ENCODE data around the gene TELO2.

Gene TELO2

DNA sequence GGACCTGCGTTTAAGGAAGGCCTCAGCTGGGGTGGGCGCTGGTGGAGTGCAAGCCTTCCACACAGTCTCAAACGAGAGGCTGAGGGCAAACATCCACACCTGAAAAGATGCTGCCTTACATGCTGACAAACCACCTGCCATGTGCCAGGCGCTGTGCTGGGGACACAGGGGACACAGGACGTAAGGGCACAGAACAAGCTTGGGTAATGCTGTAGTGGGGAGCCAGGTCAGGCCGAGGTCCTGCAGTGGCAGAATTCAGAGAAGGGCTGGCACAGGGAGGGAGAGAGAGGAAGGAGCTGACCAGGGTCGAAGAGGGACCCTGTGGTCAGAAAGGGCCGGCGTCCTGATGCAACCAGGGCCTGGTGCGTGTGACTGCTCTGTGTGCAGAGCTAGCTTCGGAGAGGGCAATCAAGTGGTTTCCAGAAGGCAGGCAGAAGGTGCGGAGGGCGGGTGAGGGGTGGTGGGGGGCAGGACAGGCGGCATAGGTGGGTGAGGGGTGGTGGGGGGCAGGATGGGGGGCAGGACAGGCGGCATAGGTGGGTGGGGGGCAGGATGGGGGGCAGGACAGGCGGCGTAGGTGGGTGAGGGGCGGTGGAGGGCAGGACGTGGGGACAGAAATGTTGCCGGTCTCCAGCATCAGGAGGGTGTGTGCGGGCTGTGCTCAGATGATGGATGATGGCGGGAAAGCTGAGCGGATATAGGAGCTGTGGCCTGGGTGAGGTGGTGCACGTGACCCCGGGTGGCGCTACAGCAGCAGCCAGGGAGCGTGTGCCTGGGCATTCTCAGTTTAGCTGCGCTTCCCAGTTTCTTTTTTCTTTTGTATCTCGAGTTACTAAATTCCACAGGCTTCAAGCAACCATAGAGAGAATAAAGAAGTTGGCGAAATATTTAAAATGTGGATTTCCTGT, 18.8 kb downstream of the TELO2 start:
- Histone ChIP-seq H3K14ac (ENCODE audit: low read length in 2 of 2) (no peak overlapping the region), H2BK5ac (ENCODE audit: low read depth, low read length, poor library complexity, severe bottlenecking) (no peak overlapping the region), H3K18ac (ENCODE audit: low read depth in 1 of 2, low read length in 2 of 2) (no peak overlapping the region), H3K9me3 (ENCODE audit: control insufficient read depth, low read length) (peaks cover 9% of the 10 kb centered on the region), H2AK5ac (ENCODE audit: low read length, severe bottlenecking) (no peak overlapping the region), H3K79me1 (replicated peaks; ENCODE audit: low read length, poor library complexity, severe bottlenecking) (peaks cover 6% of the 10 kb centered on the region), H3K4ac (ENCODE audit: low read depth in 1 of 2, low read length in 2 of 2) (no peak overlapping the region), H4K8ac (ENCODE audit: low read length) (no peak overlapping the region), H3K27me3 (ENCODE audit: control insufficient read depth in 1 of 2, insufficient read depth in 1 of 2, low read length in 2 of 2) (no peaks in the 10 kb centered on the region), H3K27ac (ENCODE audit: low read length, poor library complexity, severe bottlenecking) (no peak overlapping the region), H2BK120ac (ENCODE audit: low read depth, low read length) (no peak overlapping the region), H3K23ac (ENCODE audit: low read length in 2 of 2) (no peak overlapping the region), H3K4me1 (ENCODE audit: control insufficient read depth, insufficient read depth, low read depth, low read length) (peaks cover 2% of the 10 kb centered on the region), H3K4me2 (ENCODE audit: low read length, poor library complexity, severe bottlenecking) (no peak overlapping the region), H2AFZ (ENCODE audit: low read depth, low read length) (no peak overlapping the region), H3K4me3 (ENCODE audit: insufficient read depth in 1 of 2, low read depth in 1 of 2, low read length in 2 of 2) (no peak overlapping the region), H2BK15ac (ENCODE audit: low read depth, poor library complexity, severe bottlenecking) (no peak overlapping the region), H3K9ac (ENCODE audit: low read length) (no peak overlapping the region), H3K36me3 (ENCODE audit: control insufficient read depth in 1 of 2, insufficient read depth in 2 of 2, low read depth in 1 of 2, low read length in 2 of 2) (peaks cover 21 to 66% of the 10 kb centered on the region in 2 experiments), H2BK12ac (ENCODE audit: low read length in 2 of 2) (no peak overlapping the region), H4K91ac (ENCODE audit: low read length) (no peak overlapping the region)
- 95% methylated on average over 27 of the region's 30 CpGs for WGBS
- no peak for DNase-seq

DNA sequence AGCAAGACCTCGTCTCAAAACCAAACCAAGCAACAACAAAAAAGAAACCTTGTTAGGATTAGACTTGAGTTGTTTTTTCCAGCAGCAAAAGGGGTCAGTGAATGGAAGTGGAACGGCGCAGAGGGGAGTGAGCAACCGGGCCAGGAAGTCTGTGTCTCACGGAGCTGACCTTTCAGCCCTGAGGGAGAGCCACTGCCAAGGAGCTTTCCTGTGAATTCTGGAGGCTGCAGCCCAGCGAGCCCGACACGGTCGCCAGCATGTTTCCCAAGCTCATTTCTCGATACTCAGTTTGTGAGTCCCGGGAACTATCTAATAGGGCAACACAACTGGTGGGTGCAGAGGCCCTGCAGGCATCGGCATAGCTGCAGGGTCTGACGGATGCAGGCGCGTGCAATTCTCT, 19.6 kb downstream of the TELO2 start:
- no peak overlapping the region for H3K18ac ChIP-seq (ENCODE audit: low read depth in 1 of 2, low read length in 2 of 2)
- H2AFZ ChIP-seq (ENCODE audit: low read depth, low read length) = no peak overlapping the region
- no peak overlapping the region for H3K4ac ChIP-seq (ENCODE audit: low read depth in 1 of 2, low read length in 2 of 2)
- H3K23ac ChIP-seq (ENCODE audit: low read length in 2 of 2) = no peak overlapping the region
- H3K79me1 ChIP-seq (replicated peaks; ENCODE audit: low read length, poor library complexity, severe bottlenecking) = peaks cover 4% of the 10 kb centered on the region
- H3K4me3 ChIP-seq (ENCODE audit: insufficient read depth in 1 of 2, low read depth in 1 of 2, low read length in 2 of 2) = no peak overlapping the region
- H3K27ac ChIP-seq (ENCODE audit: low read length, poor library complexity, severe bottlenecking) = no peak overlapping the region
- no peak overlapping the region for H2AK5ac ChIP-seq (ENCODE audit: low read length, severe bottlenecking)
- H3K27me3 ChIP-seq (ENCODE audit: control insufficient read depth in 1 of 2, insufficient read depth in 1 of 2, low read length in 2 of 2) = no peaks in the 10 kb centered on the region
- H3K14ac ChIP-seq (ENCODE audit: low read length in 2 of 2) = no peak overlapping the region
- H3K4me2 ChIP-seq (ENCODE audit: low read length, poor library complexity, severe bottlenecking) = no peak overlapping the region
- peaks cover 21 to 59% of the 10 kb centered on the region in 2 experiments for H3K36me3 ChIP-seq (ENCODE audit: control insufficient read depth in 1 of 2, insufficient read depth in 2 of 2, low read depth in 1 of 2, low read length in 2 of 2)
- no peak for DNase-seq
- no peak overlapping the region for H2BK15ac ChIP-seq (ENCODE audit: low read depth, poor library complexity, severe bottlenecking)
- no peak overlapping the region for H2BK12ac ChIP-seq (ENCODE audit: low read length in 2 of 2)
- no peak overlapping the region for H2BK120ac ChIP-seq (ENCODE audit: low read depth, low read length)
- WGBS = 91% methylated on average over 15 of the region's 15 CpGs
- H3K4me1 ChIP-seq (ENCODE audit: control insufficient read depth, insufficient read depth, low read depth, low read length) = peaks cover 2% of the 10 kb centered on the region
- H4K91ac ChIP-seq (ENCODE audit: low read length) = no peak overlapping the region
- no peak overlapping the region for H4K8ac ChIP-seq (ENCODE audit: low read length)
- H3K9ac ChIP-seq (ENCODE audit: low read length) = no peak overlapping the region
- H3K9me3 ChIP-seq (ENCODE audit: control insufficient read depth, low read length) = peaks cover 9% of the 10 kb centered on the region
- no peak overlapping the region for H2BK5ac ChIP-seq (ENCODE audit: low read depth, low read length, poor library complexity, severe bottlenecking)

DNA sequence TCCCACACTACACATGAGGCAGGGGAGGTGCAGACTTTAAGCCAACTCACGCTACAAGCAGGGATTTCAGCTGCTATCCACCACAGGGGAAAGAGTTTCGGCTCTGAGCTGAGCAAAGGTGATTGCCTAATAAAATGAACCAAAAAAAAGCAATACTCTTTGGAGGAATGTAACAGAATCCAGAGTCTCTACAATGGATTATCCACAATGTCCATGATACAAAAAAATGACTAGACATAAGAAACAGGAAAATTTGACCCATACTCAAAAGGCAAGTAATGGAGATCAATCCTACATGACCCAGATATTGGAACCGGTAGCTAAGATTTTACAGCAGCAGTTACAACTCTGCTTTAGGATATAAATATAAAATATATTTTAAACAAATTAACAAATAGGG, 21.3 kb downstream of the TELO2 start:
- no peak overlapping the region for H2AFZ ChIP-seq (ENCODE audit: low read depth, low read length)
- no peaks in the 10 kb centered on the region for H3K27me3 ChIP-seq (ENCODE audit: control insufficient read depth in 1 of 2, insufficient read depth in 1 of 2, low read length in 2 of 2)

DNA sequence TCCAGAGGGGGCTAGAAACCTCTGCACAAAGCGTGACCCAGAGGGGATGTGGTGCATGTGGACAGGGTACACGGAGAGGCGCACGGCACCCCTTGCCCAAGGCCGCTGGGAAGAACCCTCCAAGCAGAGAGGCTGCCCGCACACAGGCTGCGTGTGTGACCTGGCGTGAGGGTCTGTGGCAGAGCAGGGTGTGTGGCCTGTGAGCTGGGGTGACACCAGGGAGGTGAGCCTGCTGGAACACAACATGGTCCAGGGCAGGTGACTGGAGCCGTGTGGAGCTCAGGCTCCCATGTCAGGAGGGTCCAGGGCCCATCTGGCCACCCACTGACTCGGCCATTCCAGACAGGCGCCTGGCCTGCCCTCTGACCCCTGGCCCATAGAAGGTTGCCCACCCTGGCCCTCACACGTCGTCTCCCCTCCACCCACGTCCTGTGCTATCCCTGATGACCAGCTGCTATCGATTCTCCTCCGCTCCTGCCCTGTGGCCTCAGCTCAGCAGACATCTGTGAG, 25.5 kb downstream of the TELO2 start:
- Histone ChIP-seq H3K9me3 (ENCODE audit: control insufficient read depth, low read length) (peaks cover 9% of the 10 kb centered on the region), H3K4me3 (ENCODE audit: insufficient read depth in 1 of 2, low read depth in 1 of 2, low read length in 2 of 2) (no peak overlapping the region), H3K4ac (ENCODE audit: low read depth in 1 of 2, low read length in 2 of 2) (no peak overlapping the region), H2BK5ac (ENCODE audit: low read depth, low read length, poor library complexity, severe bottlenecking) (no peak overlapping the region), H3K23ac (ENCODE audit: low read length in 2 of 2) (no peak overlapping the region), H2AK5ac (ENCODE audit: low read length, severe bottlenecking) (no peak overlapping the region), H3K9ac (ENCODE audit: low read length) (no peak overlapping the region), H4K8ac (ENCODE audit: low read length) (no peak overlapping the region), H3K36me3 (ENCODE audit: control insufficient read depth in 1 of 2, insufficient read depth in 2 of 2, low read depth in 1 of 2, low read length in 2 of 2) (peaks cover 43 to 47% of the 10 kb centered on the region in 2 experiments), H3K4me2 (ENCODE audit: low read length, poor library complexity, severe bottlenecking) (no peak overlapping the region), H2BK120ac (ENCODE audit: low read depth, low read length) (no peak overlapping the region), H4K91ac (ENCODE audit: low read length) (no peak overlapping the region), H3K18ac (ENCODE audit: low read depth in 1 of 2, low read length in 2 of 2) (no peak overlapping the region), H2BK12ac (ENCODE audit: low read length in 2 of 2) (no peak overlapping the region), H3K14ac (ENCODE audit: low read length in 2 of 2) (no peak overlapping the region), H2AFZ (ENCODE audit: low read depth, low read length) (no peak overlapping the region), H3K4me1 (ENCODE audit: control insufficient read depth, insufficient read depth, low read depth, low read length) (no peaks in the 10 kb centered on the region), H3K79me1 (replicated peaks; ENCODE audit: low read length, poor library complexity, severe bottlenecking) (no peaks in the 10 kb centered on the region), H3K27ac (ENCODE audit: low read length, poor library complexity, severe bottlenecking) (no peak overlapping the region), H2BK15ac (ENCODE audit: low read depth, poor library complexity, severe bottlenecking) (no peak overlapping the region), H3K27me3 (ENCODE audit: control insufficient read depth in 1 of 2, insufficient read depth in 1 of 2, low read length in 2 of 2) (no peaks in the 10 kb centered on the region)
- DNase-seq = no peak
- 96% methylated on average over 16 of the region's 16 CpGs for WGBS

More for the DNA sequence above, 21.3 kb downstream of the TELO2 start:
- H2AK5ac ChIP-seq (ENCODE audit: low read length, severe bottlenecking) = no peak overlapping the region
- WGBS = 100% methylated on average over 2 of the region's 3 CpGs
- no peak overlapping the region for H3K4me2 ChIP-seq (ENCODE audit: low read length, poor library complexity, severe bottlenecking)
- H2BK120ac ChIP-seq (ENCODE audit: low read depth, low read length) = no peak overlapping the region
- H3K9me3 ChIP-seq (ENCODE audit: control insufficient read depth, low read length) = peaks cover 9% of the 10 kb centered on the region
- no peaks in the 10 kb centered on the region for H3K79me1 ChIP-seq (replicated peaks; ENCODE audit: low read length, poor library complexity, severe bottlenecking)
- no peak overlapping the region for H2BK15ac ChIP-seq (ENCODE audit: low read depth, poor library complexity, severe bottlenecking)
- no peak overlapping the region for H4K91ac ChIP-seq (ENCODE audit: low read length)
- H3K4ac ChIP-seq (ENCODE audit: low read depth in 1 of 2, low read length in 2 of 2) = no peak overlapping the region
- H3K36me3 ChIP-seq (ENCODE audit: control insufficient read depth in 1 of 2, insufficient read depth in 2 of 2, low read depth in 1 of 2, low read length in 2 of 2) = peaks cover 35 to 59% of the 10 kb centered on the region in 2 experiments
- H2BK5ac ChIP-seq (ENCODE audit: low read depth, low read length, poor library complexity, severe bottlenecking) = no peak overlapping the region
- H2BK12ac ChIP-seq (ENCODE audit: low read length in 2 of 2) = no peak overlapping the region
- H3K14ac ChIP-seq (ENCODE audit: low read length in 2 of 2) = no peak overlapping the region
- H3K27ac ChIP-seq (ENCODE audit: low read length, poor library complexity, severe bottlenecking) = no peak overlapping the region
- H3K4me3 ChIP-seq (ENCODE audit: insufficient read depth in 1 of 2, low read depth in 1 of 2, low read length in 2 of 2) = no peak overlapping the region
- H3K23ac ChIP-seq (ENCODE audit: low read length in 2 of 2) = no peak overlapping the region
- no peak overlapping the region for H4K8ac ChIP-seq (ENCODE audit: low read length)
- H3K18ac ChIP-seq (ENCODE audit: low read depth in 1 of 2, low read length in 2 of 2) = no peak overlapping the region
- no peak overlapping the region for H3K9ac ChIP-seq (ENCODE audit: low read length)
- H3K4me1 ChIP-seq (ENCODE audit: control insufficient read depth, insufficient read depth, low read depth, low read length) = no peaks in the 10 kb centered on the region
- DNase-seq = no peak
